Stomach (tissue), 4 donors: Measurements from ENCODE around the gene ZNF530.

Source experiments
- CTCF ChIP-seq, 7 experiments: fragments of 450-650 bp in 4 of 7; fragments of 200-600 bp in 3 of 7; sonication (generic) in 3 of 7; IDR thresholded peaks; one replicate each; pipeline ENCODE4 v1.5.1; 2016 to 2019; ENCODE audit warnings: antibody characterized with exemption in 7 of 7, control low read depth in 2 of 7, mild to moderate bottlenecking in 1 of 7
- EP300 ChIP-seq: sonication (generic); formaldehyde crosslinking; IDR thresholded peaks from one replicate; pipeline ENCODE4 v1.6.1; 2017; ENCODE audit warnings: antibody characterized with exemption
- POLR2A ChIP-seq, 4 donors: fragments of 450-650 bp; IDR thresholded peaks; one replicate each; pipeline ENCODE4 v1.6.1; 2016; ENCODE audit warnings: antibody characterized with exemption in 4 of 4, control low read depth in 2 of 4, mild to moderate bottlenecking in 1 of 4, moderate library complexity in 1 of 4
- POLR2AphosphoS5 ChIP-seq, 3 donors: sonication (generic); formaldehyde crosslinking; IDR thresholded peaks; one replicate each; pipeline ENCODE4 v1.6.1; 2016; ENCODE audit warnings: antibody characterized with exemption in 3 of 3

- TF ChIP-seq EP300 (no peak), CTCF (IDR thresholded peaks at IDR 0.05) (no peak), POLR2A (IDR thresholded peaks at IDR 0.05) (no peak), POLR2AphosphoS5 (IDR thresholded peaks at IDR 0.05) (no peak)
Observed at GRCh38 chr19:57623091-57623490, 23.4 kb downstream of the ZNF530 start.
